ENCODE data around the gene ONECUT2.
A peak's percentile ranks its signal among the peaks of the same experiment; 100 is the strongest.
"Not testable (repeated sequence)": the region's sequence is repeated elsewhere in the genome, so short reads cannot be mapped to it uniquely, and the experiment has no call there.

Gene ONECUT2

DNA sequence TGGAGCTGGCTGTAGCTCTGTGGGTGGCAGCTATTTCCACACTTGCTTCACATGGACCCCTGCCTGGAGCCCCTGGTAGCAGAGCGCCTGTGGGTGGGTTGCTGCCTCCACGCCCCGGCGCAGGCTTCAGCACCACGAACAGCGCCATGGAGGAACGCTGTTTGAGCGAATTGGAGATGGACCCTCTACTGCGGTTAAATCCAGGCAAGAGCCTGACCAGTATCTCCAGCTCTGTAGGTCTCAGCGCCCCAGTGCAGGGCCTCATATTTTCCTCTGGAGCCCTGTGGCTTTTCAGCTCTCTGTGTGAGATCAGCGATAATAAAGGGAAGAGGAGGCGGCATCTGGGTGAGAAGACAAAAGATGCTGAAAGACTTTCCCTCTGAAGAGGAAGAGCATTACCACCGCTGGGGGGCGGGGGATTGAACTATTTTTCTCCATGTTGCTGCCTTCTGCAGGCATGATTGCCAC, 12.0 kb downstream of the ONECUT2 start:
- peak; percentile 22 for DNase-seq

DNA sequence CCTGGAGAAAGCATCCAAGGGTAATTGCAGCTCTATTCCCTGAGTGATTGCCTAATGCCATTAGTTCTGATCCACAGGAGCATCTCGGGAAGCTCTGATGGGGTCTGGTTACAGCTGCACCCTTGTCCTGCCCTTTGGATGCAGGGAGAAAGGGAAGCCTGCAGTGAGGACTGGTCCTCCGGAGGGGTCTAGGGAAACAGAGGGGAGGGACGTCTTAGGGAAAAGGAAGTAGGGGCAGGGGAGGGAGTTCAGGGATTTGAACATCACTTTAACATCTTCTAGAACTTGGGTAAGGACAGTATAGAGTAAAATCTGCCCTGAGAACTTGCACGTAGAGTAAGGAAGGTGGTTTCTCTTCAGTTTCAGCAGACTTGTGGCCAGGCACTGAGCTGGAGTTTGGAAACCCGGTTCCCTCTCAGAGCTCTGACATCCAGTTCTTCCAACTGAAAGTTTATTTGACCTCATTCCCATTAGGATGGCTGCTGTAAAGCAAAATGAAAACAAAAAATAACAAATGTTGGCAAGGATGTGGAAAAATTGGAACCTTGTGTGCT, 20.5 kb downstream of the ONECUT2 start:
- DNase-seq: no peak

DNA sequence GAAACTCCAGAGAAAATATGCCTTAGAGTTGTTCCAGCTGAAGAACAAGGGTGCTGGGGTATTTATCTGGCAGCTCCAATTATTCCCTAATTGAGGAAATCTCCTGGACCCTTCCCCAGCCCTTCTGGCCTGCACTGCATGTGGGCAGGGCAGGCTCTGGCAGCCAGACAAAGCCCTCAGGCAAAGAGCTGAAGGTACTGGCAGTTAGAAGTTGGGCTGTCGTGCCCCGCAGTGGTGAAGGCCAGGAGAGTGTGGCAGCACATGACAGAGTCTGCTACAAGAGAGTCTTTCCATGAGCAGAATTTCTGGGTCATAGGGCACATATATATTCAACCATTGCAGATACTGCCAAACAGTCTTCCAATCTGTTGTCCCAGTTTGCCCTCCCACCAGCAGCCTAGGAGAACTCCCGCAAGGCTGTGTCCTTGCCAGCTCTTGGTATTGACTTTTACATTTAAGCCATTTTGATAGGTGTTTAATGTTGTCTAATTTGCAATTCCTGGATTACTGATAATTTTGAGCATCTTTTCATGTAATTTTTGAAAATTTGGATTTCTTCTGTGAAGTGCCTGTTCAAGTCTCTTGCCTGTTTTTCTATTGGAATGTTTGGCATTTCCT, 26.6 kb downstream of the ONECUT2 start:
- DNase-seq: no peak

DNA sequence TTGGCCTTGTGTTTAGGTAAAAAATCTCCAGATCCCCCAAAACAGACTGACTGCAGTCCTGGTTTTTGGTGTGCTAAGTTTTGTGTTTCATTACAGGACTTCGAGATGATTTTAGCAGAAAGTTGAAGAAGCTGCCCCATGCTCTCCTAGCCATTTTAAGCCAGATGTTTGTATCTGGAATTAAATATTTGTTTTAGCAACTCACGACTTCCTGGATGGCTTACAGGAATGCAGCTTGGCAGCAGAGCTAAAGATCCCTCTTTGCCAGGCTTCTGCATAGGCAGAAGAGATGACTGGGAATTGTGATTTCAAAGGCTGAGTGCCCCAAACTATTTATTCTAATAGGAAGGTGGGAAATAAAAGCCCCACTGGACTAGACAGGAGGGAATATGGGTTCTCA, 31.1 kb downstream of the ONECUT2 start:
- no peak for DNase-seq

DNA sequence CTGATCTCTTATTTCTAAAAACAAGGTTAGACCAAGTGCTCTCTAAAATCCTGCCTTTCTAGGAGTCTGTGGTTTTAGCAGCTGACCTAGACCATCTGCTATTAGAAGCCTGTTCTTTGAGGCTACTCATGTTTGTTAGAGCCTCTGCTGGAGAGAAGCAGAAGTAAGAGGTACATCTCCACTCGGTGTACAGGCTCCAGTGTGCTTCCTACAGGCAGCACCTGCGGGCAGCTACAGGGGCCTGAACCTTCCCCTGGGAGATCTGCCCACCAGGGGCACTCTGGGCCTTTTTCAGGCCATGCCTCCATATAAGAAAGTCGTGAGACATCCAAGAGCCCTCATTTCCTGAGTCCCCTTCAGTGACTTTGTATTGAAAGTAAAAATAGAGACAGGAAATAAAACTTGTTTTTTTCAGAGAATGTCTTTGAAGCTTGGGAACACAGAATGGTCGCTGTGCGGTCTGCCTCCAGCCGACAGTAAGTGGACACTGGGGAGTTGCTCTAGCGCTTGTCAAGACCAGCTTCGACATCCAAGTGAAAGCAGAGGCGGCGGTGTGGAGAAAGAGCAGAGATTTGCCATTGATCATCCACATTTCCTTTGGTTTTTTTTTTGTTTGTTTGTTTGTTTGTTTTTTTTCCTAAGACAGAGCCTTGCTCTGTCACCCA, 31.7 kb downstream of the ONECUT2 start:
- DNase-seq: no peak

DNA sequence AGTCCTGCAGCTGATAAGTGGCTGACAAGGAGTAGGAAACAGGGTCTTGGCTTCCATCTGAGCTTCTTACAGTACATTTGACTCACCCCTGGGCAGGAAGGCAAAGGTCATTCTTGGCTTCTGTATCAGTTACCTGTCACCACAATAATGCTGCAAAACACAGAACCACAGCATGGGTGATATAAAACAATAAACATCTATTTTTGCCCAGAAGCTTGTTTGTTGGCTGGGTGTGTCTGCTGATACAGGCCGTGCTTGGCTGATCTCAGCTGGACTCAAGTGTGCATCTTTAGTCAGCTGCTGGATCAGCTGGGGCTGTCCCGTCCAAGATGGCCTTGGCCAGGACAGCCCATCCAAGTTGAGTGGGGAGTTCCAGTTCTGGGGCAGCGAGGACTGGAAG, 34.7 kb downstream of the ONECUT2 start:
- no peak for DNase-seq

DNA sequence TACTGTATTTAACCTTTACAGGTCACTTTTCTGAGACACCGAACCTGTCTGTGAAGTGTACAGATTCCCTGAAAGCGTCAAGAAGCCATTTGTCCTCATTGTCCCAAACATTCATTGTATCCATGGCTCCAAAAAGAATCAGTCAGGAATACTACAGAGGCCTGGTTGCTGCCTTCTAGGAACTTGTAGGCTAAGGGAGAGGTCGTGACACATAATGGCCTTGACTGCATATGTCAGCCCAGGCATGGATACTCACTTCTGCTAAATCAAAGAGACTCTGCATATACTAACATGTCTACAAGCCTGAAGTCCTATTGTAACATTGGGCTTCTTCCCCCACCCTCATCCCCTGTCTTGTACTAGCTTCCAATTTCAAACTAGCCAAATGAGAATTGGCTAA, 40.2 kb downstream of the ONECUT2 start:
- no peak for DNase-seq

DNA sequence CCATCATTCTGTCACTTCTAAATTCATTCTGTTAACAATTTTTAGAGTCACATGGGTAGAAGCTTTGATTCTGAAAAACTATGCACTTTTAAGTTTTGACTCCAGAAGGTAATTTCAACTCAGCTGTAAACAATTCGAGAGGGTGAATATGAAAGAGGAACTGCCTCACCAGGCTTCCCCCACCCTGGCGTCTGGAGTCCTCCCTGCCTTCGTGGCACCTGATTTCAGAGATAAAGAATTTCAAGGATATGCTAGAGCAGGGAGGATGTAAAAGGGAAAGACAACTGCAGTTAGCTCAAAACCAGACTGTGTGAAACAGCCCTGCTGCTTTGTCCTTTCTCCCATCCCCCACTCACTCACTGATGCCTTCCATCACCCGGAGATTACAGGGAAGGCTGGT, 40.7 kb downstream of the ONECUT2 start:
- DNase-seq: no peak

DNA sequence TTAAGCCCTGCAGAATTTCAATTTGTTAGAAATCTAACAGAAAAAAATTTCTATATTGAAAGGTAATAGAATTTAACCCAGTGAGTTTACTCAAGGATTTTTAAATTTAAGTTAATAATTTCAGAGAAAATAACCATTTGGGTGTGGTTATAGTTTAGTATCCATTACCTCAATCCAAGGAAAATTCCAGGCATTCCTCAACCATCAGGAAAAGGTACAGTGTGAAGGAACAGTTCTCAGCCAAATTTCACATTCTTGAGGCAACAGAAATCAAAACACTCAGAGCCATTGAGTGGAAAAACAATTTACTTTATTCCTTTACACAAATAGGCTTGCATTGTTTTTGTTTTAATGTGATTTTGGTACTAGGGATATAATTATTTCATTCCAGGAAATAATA, 45.6 kb downstream of the ONECUT2 start:
- no peak for DNase-seq

DNA sequence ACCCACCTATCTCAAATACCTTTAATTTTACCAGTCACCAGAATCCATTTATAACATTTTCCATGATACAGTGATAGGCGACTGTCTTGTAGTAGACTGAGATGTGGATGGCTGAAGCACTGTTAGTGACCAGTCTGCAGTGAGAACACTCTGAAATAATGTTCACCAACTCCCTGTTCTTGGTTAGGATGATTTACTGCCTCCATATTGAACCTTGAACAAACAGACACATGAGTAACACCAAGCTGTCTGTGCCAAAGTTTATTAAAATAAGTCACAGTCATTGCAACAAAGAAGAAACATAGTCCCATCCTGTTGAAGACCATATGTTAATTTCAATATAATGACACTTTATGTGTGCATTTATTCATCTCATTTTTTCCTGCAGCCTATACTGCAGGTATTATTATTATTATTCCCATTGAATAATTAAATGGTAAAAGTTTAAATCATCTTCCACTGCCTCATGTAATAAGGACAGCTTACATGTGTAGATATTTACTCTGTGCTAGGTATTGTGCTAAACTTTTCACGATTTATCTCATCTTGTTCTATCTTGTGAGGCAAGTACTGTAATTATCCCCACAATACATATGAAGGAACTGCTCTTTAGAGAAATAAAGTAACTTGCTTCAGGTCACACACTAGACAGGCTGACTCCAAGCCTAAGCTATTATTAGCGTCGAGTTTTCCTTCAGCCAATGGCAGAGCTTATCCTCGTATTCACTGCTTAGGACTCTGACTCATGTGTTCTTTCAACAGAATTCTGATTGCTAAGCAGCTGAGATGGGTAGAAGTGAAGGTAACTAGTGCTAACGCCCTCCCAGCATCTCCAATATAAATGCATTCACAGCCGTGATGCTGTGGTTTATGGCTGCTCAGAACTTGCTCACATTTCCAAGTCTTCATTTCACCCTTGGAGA, 62.5 kb downstream of the ONECUT2 start:
- DNase-seq: no peak

DNA sequence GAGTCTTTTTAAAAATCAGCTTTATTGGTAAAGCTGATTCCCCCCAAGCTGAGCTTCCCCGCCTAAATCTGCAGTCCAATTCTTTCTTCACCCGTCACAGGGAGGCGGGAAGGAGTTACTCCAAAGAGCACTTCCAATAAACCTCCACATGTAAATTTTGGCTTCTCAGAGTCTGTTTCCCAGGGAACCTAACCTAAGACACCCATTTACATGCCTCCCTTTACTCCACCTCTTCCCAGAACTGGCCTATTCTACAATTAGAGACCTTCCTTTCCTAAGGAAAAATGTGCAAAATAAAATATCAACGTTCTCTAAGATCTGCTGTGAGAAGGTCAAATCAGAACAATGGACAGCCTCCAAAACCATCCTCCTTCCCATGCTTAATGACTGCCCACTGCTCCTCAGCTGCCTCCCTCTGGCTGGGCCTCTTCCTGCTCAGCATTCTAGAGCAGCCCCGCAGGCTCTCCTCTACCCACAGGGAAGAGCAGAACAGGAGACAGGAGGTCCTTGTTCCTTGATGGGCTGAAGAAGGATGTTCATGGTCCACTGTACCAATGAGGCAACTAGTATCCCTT, 63.6 kb downstream of the ONECUT2 start:
- no peak for DNase-seq

DNA sequence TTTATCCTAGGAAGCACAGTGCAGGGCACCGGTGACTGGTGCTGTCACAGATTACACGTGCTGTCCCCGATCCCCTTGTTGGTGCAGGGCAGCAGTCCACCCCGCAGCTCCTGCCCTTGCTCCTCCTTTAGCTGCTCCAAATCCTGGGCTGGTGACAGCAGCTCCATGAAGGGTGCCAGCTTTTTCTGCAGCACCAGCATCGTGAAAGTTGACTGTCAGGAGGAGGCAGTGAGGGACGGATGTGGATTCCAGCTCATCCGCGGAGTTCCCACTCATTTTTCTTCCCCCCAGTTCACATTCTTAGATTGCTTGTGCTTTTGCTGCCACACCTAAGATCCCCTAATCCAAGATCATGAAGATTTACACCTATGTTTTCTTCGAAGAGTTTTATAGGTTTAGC, 67.5 kb downstream of the ONECUT2 start:
- no peak for DNase-seq

DNA sequence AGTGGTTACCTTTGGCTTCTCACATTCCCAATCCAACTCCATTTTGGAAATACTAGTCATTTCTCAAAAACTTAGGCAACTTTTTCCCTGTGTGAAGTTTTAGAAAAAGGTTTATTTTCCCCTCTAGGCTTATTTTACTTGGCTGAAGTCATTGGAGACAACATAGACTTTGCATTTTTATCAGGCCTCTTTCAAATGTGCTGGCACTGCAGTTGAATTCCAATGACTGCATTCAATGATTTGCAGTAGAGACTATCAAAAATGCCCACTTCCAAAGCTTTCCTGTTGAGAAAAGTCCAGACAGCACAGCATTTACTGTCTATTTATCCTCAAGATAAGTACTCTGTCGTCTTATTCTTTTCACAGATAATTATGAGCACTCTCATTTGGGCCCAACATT, 70.1 kb downstream of the ONECUT2 start:
- DNase-seq: no peak

DNA sequence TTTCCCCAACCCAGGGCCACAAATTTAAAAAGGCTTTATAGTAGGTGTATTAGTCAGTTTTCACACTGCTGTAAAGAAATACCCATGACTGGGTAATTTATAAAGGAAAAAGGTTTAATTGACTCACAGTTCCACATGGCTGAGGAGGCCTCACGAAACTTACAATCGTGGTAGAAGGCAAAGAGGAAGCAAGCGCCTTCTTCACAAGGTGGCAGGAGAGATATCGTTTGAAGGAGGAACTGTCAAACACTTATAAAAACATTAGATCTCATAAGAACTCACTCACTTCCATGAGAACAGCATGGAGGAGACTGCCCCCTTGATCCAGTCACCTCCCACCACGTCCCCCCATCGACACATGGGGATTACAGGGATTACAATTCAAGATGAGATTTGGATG, 80.9 kb downstream of the ONECUT2 start:
- DNase-seq: peak; percentile 55

DNA sequence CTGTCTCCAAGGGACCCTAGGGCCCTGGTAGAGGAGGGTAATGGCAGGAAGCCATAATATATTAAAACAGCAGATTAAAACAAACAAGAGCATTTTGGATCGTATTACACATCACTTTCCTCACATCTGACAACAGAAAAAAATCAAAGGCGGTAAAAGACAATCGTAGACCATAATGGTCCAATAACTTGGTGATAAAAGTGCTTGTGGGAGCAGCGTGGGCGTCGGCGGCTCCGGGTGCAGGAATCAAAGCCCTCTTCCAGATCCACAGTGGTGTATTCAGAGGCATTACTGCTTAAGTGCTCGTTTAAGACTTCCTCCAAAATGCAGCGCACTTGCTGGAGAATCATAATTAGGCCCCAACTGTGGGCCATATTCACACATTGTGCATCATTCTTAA, 83.4 kb downstream of the ONECUT2 start:
- no peak for DNase-seq

DNA sequence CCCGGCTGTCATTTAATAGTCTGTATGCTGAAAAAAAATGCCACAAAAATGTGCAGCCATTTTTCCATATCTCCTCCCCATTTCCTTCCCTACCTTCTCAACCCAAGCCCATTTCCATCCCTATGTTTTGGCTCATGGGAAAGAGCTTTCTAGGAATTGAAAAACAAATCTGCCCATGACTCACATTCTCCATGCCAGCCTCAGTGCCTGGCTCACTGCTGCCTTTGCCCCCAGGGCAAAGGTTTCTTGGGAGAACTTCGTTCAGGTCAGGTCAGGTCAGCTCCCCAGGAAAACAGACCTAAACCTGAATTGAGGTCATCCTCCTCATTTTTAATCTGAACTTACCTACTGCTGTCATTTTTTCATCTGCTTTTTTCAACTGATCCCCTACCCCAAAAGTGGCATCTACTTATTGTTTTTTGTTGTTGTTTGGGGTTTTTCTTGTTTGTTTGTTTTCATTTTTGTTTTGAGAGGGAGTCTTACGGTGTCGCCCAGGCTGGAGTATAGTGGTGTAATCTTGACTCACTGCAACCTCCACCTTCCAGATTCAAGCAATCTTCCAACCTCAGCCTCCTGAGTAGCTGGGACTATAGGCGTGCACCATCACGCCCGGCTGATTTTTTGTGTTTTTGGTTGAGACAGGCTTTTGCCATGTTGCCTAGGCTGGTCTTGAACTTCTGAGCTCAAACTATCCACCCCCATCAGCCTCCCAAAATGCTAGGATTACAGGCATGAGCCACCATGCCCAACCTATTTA, 84.7 kb downstream of the ONECUT2 start:
- no peak for DNase-seq

DNA sequence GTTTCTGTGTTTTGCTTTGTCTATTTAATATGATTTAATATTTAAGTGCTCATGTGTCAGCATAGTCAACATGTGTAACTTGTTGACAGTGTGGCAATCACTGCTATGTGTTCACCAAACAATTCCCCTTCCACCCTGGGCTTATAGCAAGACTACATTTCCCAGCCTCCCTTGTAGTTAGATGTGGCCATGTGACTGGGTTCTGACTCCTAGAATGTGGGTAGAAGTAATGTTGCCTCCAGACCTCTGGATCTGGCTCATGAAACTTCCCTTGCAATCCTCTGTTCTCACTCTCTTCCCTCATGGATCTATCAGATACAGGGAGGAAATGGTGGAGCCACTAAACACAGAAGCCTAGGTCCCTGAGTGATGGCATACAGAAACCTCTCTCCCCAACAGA, 87.2 kb downstream of the ONECUT2 start:
- DNase-seq: not testable (repeated sequence)

DNA sequence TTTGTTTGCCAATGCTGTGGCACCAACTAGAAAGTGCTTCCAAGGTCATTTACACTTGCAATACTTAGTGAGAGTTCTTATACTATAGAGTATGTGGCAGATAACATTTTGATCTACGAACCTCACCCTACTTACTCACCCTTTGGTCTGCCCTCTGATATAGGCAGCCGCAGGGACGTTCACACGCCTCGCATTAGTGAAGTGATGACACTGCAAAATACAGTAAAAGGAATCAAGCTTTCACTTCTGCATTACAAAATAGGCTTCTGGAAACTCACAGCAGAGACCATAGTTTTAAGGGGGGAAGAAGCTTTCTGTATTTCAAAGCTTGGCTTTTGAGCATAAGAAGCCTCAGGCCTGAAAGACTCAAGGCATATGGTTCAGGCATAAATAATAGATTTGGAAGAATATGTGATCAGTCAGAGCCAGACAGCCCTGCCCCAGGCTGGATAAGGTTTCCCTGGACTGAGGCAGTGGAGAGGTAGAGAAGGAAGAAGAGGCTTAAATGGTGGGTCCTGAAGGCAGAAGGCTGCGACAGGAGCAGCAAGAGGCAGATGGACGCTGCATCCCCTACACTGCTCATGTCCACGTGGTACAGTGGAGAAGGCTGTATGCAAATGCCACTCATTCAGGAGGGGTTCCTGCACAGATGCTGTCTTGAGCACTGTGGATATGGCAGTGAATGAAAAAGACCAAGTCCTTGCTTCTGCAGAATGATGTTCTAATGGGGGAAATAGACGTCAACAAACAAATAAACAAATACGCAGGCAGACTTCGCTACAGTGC, 88.2 kb downstream of the ONECUT2 start:
- peak; percentile 91 for DNase-seq

DNA sequence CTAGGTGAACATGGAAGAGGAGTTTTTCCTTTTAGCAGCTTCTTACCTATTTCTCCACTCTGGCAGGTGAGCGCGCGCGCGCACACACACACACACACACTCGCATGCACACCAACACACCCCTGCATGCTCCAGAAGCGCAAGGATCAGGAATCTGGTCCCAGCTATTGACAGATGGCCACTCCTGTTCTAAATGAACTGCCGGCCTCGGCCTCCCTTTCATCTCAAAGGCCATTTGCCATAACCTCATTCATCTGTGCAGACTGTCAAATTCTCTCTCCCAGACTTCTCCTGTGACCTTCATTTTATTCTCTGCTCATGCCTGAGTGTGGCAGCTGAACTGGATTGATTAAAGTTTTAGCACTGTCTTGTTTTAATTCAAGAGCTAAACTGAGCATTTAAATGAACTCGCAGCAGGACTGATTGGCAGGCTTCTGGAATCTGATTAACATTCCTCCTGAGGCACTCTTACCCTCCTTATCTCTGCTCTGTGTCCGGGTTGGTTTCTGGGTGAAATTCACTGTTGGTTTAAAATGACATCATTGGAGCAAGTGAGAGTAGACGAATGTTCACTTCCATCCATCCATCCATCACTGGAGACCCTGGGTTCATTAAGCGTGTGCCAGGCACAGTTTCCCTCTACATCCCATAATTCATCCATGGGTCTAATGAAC, 92.5 kb downstream of the ONECUT2 start:
- DNase-seq: peak; percentile 38

DNA sequence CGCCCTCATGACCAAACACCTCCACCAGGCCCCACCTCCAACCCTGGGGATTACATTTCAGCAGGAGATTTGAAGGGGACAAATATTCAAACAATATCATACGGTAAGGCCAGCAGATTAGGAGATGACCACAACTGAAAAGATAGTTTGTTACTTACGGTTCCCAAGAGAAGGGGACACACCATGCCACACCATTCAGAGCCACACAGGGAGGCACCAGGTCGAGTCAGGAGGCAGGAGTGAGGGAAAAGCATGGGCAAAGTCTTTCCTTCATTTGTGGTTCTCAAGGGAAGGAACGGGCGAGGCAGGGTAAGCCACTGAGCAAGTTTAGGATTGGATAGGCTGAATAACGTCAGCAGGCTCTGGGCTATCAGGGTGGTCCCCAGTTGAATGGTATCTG, 94.0 kb downstream of the ONECUT2 start:
- DNase-seq: no peak

Measured in hematopoietic multipotent progenitor cell treated with erythropoietin and hydrocortisone succinate and interleukin-3 and kit ligand, for 8 days (in vitro differentiated cells).